WTC11 (cell line): ENCODE data around the gene TANGO6. TPM values are rescaled to one million over a fixed set of nuclear protein-coding genes. Genes with fewer than 3 reads are reported as not detected.

Source experiments
- ATAC-seq: fragments of 200-7000 bp; cut with Tn5 transposase; 2 replicates; pipeline ENCODE4 v1.10.0; 2021; ENCODE audit warnings: mild to moderate bottlenecking, moderate library complexity
- CTCF ChIA-PET: fragments of 300-600 bp; sonication (Branson Sonifier 250); formaldehyde crosslinking; loops from one replicate; lab custom pipeline; 2021; ENCODE audit warnings: antibody characterized with exemption; lab: Charles Lee
- POLR2A ChIA-PET: fragments of 350-600 bp; sonication (Branson Sonifier 250); formaldehyde crosslinking; loops from one replicate; lab custom pipeline; 2021; ENCODE audit warnings: antibody characterized with exemption; lab: Charles Lee
- DNase-seq: peaks from one replicate; pipeline ENCODE4 v3.0.0; 2021; ENCODE audit warnings: low spot score
- H3K27ac Mint-ChIP-seq: 2 replicates; pipeline ENCODE4 v1.8.0; 2021; ENCODE audit warnings: mixed read lengths
- H3K27me3 Mint-ChIP-seq: 2 replicates; pipeline ENCODE4 v1.8.0; 2021; ENCODE audit warnings: low read depth, mild to moderate bottlenecking, moderate library complexity, mixed read lengths
- H3K36me3 Mint-ChIP-seq: 2 replicates; pipeline ENCODE4 v1.8.0; 2021; ENCODE audit warnings: mixed read lengths
- H3K4me1 Mint-ChIP-seq: 2 replicates; pipeline ENCODE4 v1.8.0; 2022; ENCODE audit warnings: mixed read lengths
- H3K4me3 Mint-ChIP-seq: 2 replicates; pipeline ENCODE4 v1.8.0; 2021; ENCODE audit warnings: mild to moderate bottlenecking, moderate library complexity, mixed read lengths
- H3K9me3 Mint-ChIP-seq: 2 replicates; pipeline ENCODE4 v1.8.0; 2021; ENCODE audit warnings: mixed read lengths
- EMX1 ChIP-seq: fragments of 250-450 bp; sonication (Bioruptor Pico); IDR thresholded peaks from 2 replicates; pipeline ENCODE4 v1.8.0; 2021; ENCODE audit warnings: mild to moderate bottlenecking
- FOXK1 ChIP-seq: sonication (generic); formaldehyde crosslinking; IDR thresholded peaks from 2 replicates; pipeline ENCODE4 v1.8.0; 2022; ENCODE audit warnings: mild to moderate bottlenecking, moderate library complexity, missing genetic modification reagents
- JUN ChIP-seq: sonication (generic); formaldehyde crosslinking; IDR thresholded peaks from 2 replicates; pipeline ENCODE4 v1.8.0; 2023; ENCODE audit warnings: mild to moderate bottlenecking, missing genetic modification reagents
- KAT7 ChIP-seq: sonication (generic); formaldehyde crosslinking; IDR thresholded peaks from 2 replicates; pipeline ENCODE4 v1.8.1; 2023; ENCODE audit warnings: missing genetic modification reagents, mild to moderate bottlenecking, borderline replicate concordance
- MXD4 ChIP-seq: fragments of 250-450 bp; sonication (Bioruptor Pico); IDR thresholded peaks from 2 replicates; pipeline ENCODE4 v1.8.0; 2021; ENCODE audit warnings: mild to moderate bottlenecking, moderate library complexity, borderline replicate concordance
- NFE2L1 ChIP-seq: sonication (generic); formaldehyde crosslinking; IDR thresholded peaks from 2 replicates; pipeline ENCODE4 v1.8.1; 2023; ENCODE audit warnings: missing genetic modification reagents
- PREB ChIP-seq: sonication (generic); formaldehyde crosslinking; IDR thresholded peaks from 2 replicates; pipeline ENCODE4 v1.8.1; 2022; ENCODE audit warnings: mild to moderate bottlenecking, missing genetic modification reagents, moderate library complexity, borderline replicate concordance
- RELA ChIP-seq: sonication (generic); formaldehyde crosslinking; IDR thresholded peaks from 2 replicates; pipeline ENCODE4 v1.8.1; 2022; ENCODE audit warnings: missing genetic modification reagents, mild to moderate bottlenecking, borderline replicate concordance
- SMAD3 ChIP-seq: sonication (generic); formaldehyde crosslinking; IDR thresholded peaks from 2 replicates; pipeline ENCODE4 v1.8.0; 2022; ENCODE audit warnings: missing genetic modification reagents, mild to moderate bottlenecking, borderline replicate concordance
- SMAD4 ChIP-seq: sonication (generic); formaldehyde crosslinking; IDR thresholded peaks from 2 replicates; pipeline ENCODE4 v1.8.0; 2022; ENCODE audit warnings: mild to moderate bottlenecking, missing genetic modification reagents
- SP1 ChIP-seq: sonication (generic); formaldehyde crosslinking; conservative IDR thresholded peaks from 2 replicates; pipeline ENCODE4 v1.8.1; 2022; ENCODE audit warnings: missing genetic modification reagents
- STAT6 ChIP-seq: sonication (generic); formaldehyde crosslinking; conservative IDR thresholded peaks from 2 replicates; pipeline ENCODE4 v1.8.1; 2023; ENCODE audit warnings: mild to moderate bottlenecking, low read depth, missing genetic modification reagents, moderate library complexity
- TEAD1 ChIP-seq: sonication (generic); formaldehyde crosslinking; IDR thresholded peaks from 2 replicates; pipeline ENCODE4 v1.8.0; 2022; ENCODE audit warnings: mild to moderate bottlenecking, missing genetic modification reagents
- TEAD4 ChIP-seq: sonication (generic); formaldehyde crosslinking; IDR thresholded peaks from 2 replicates; pipeline ENCODE4 v1.8.0; 2022; ENCODE audit warnings: mild to moderate bottlenecking, missing genetic modification reagents
- ZBTB21 ChIP-seq: sonication (generic); formaldehyde crosslinking; IDR thresholded peaks from 2 replicates; pipeline ENCODE4 v1.8.1; 2023; ENCODE audit warnings: mild to moderate bottlenecking, missing genetic modification reagents, borderline replicate concordance
- ZMAT4 ChIP-seq: fragments of 250-450 bp; sonication (Bioruptor Pico); IDR thresholded peaks from 2 replicates; pipeline ENCODE4 v1.9.0; 2021; ENCODE audit warnings: mild to moderate bottlenecking
- ZNF138 ChIP-seq: sonication (generic); formaldehyde crosslinking; conservative IDR thresholded peaks from 2 replicates; pipeline ENCODE4 v1.8.1; 2022; ENCODE audit warnings: mild to moderate bottlenecking, moderate library complexity, missing genetic modification reagents
- ZNF263 ChIP-seq: sonication (generic); formaldehyde crosslinking; IDR thresholded peaks from 2 replicates; pipeline ENCODE4 v1.8.1; 2022; ENCODE audit warnings: low read depth, mild to moderate bottlenecking, moderate library complexity, missing genetic modification reagents
- ZNF396 ChIP-seq: fragments of 250-450 bp; sonication (Bioruptor Pico); IDR thresholded peaks from 2 replicates; pipeline ENCODE4 v1.8.0; 2021; ENCODE audit warnings: mild to moderate bottlenecking, moderate library complexity, borderline replicate concordance
- total RNA-seq: library from RNA; stranded (reverse); gene quantifications from 3 replicates; pipeline ENCODE4 v1.2.3, GENCODE V29; 2021
- TF ChIP-seq, protein P1 (sequence below): fragments of 250-450 bp; sonication (Bioruptor Pico); IDR thresholded peaks from 2 replicates; pipeline ENCODE4 v1.9.0; 2021; ENCODE audit warnings: mild to moderate bottlenecking
- TF ChIP-seq, protein P2 (sequence below): fragments of 250-450 bp; sonication (Bioruptor Pico); IDR thresholded peaks from 2 replicates; pipeline ENCODE4 v1.9.0; 2021; ENCODE audit warnings: moderate library complexity, mild to moderate bottlenecking, inconsistent platforms, borderline replicate concordance
- TF ChIP-seq, protein P3 (sequence below): sonication (generic); formaldehyde crosslinking; IDR thresholded peaks from 2 replicates; pipeline ENCODE4 v1.8.1; 2023; ENCODE audit warnings: mild to moderate bottlenecking, missing genetic modification reagents, moderate library complexity
- TF ChIP-seq, protein P4 (sequence below): sonication (generic); formaldehyde crosslinking; IDR thresholded peaks from 2 replicates; pipeline ENCODE4 v1.8.0; 2022; ENCODE audit warnings: mild to moderate bottlenecking, missing genetic modification reagents
- TF ChIP-seq, protein P5 (sequence below): sonication (generic); formaldehyde crosslinking; IDR thresholded peaks from 2 replicates; pipeline ENCODE4 v1.8.0; 2022; ENCODE audit warnings: mild to moderate bottlenecking, missing genetic modification reagents
- TF ChIP-seq, protein P6 (sequence below): sonication (generic); formaldehyde crosslinking; IDR thresholded peaks from 2 replicates; pipeline ENCODE4 v1.8.1; 2022; ENCODE audit warnings: low read depth, missing genetic modification reagents, borderline replicate concordance

Gene TANGO6
- total RNA-seq, 1 experiment from 2014 or later: 15.6 TPM

GRCh38 chr16:69105501-69106361, 262.4 kb downstream of the TANGO6 start, which contains the start of gene HAS3:
TSS of gene HAS3 (plus strand) at chr16:69105653. CDS start at chr16:69109396, 3,743 bp downstream.
- ATAC-seq (peak; percentile 25), DNase-seq (peak; percentile 74)
- Mint-ChIP-seq H3K4me1 (peaks cover 67% of the 10 kb centered on the region), H3K27ac (peak within 1 kb of the TSS; percentile 98), H3K4me3 (peak within 1 kb of the TSS; percentile 96), H3K36me3 (peaks cover 14% of the 10 kb centered on the region), H3K27me3 (peaks cover 6% of the 10 kb centered on the region; the same call in 1 of the 2 replicates), H3K9me3 (no peaks in the 10 kb centered on the region)
- CTCF ChIA-PET: interaction anchor here (0.5 to 2.2 kb wide), 17 partner anchors 12 to 577 kb away, joined by 3 to 18 read pairs (median 4); partner anchors contain the start of gene CDH3
- POLR2A ChIA-PET: interaction anchor here (0.6 to 1.6 kb wide), 5 partner anchors 16 to 697 kb away, joined by 3 to 6 read pairs (median 4); no protein-coding TSS in a partner anchor
- no peak for TF ChIP-seq PREB
- no peak for TF ChIP-seq TEAD4 (CRISPR knock-in tag)
- TF ChIP-seq, protein P1, sequence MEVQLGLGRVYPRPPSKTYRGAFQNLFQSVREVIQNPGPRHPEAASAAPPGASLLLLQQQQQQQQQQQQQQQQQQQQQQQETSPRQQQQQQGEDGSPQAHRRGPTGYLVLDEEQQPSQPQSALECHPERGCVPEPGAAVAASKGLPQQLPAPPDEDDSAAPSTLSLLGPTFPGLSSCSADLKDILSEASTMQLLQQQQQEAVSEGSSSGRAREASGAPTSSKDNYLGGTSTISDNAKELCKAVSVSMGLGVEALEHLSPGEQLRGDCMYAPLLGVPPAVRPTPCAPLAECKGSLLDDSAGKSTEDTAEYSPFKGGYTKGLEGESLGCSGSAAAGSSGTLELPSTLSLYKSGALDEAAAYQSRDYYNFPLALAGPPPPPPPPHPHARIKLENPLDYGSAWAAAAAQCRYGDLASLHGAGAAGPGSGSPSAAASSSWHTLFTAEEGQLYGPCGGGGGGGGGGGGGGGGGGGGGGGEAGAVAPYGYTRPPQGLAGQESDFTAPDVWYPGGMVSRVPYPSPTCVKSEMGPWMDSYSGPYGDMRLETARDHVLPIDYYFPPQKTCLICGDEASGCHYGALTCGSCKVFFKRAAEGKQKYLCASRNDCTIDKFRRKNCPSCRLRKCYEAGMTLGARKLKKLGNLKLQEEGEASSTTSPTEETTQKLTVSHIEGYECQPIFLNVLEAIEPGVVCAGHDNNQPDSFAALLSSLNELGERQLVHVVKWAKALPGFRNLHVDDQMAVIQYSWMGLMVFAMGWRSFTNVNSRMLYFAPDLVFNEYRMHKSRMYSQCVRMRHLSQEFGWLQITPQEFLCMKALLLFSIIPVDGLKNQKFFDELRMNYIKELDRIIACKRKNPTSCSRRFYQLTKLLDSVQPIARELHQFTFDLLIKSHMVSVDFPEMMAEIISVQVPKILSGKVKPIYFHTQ (CRISPR knock-in tag): no peak; the same call in 1 of the 2 replicates
- no peak for TF ChIP-seq JUN (CRISPR knock-in tag)
- TF ChIP-seq, protein P2, sequence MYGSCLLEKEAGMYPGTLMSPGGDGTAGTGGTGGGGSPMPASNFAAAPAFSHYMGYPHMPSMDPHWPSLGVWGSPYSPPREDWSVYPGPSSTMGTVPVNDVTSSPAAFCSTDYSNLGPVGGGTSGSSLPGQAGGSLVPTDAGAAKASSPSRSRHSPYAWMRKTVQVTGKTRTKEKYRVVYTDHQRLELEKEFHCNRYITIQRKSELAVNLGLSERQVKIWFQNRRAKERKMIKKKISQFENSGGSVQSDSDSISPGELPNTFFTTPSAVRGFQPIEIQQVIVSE: no peak
- TF ChIP-seq ZNF138 (CRISPR knock-in tag): no peak
- TF ChIP-seq EMX1: no peak
- TF ChIP-seq ZMAT4: 0 out of 2 replicates have a peak, but pooled peaks have one; percentile 21
- TF ChIP-seq, protein P3, sequence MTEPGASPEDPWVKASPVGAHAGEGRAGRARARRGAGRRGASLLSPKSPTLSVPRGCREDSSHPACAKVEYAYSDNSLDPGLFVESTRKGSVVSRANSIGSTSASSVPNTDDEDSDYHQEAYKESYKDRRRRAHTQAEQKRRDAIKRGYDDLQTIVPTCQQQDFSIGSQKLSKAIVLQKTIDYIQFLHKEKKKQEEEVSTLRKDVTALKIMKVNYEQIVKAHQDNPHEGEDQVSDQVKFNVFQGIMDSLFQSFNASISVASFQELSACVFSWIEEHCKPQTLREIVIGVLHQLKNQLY (CRISPR knock-in tag): no peak
- TF ChIP-seq, protein P4, sequence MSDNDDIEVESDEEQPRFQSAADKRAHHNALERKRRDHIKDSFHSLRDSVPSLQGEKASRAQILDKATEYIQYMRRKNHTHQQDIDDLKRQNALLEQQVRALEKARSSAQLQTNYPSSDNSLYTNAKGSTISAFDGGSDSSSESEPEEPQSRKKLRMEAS: no peak; the same call in 1 of the 2 replicates
- no peak for TF ChIP-seq ZNF396 (CRISPR knock-in tag)
- no peak for TF ChIP-seq RELA (CRISPR knock-in tag)
- TF ChIP-seq NFE2L1 (CRISPR knock-in tag): no peak
- no peak for TF ChIP-seq ZNF263 (CRISPR knock-in tag)
- TF ChIP-seq STAT6 (CRISPR knock-in tag): no peak
- TF ChIP-seq, protein P5, sequence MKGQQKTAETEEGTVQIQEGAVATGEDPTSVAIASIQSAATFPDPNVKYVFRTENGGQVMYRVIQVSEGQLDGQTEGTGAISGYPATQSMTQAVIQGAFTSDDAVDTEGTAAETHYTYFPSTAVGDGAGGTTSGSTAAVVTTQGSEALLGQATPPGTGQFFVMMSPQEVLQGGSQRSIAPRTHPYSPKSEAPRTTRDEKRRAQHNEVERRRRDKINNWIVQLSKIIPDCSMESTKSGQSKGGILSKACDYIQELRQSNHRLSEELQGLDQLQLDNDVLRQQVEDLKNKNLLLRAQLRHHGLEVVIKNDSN (CRISPR knock-in tag): peak; percentile 28; the same call in 1 of the 2 replicates
- TF ChIP-seq SP1 (CRISPR knock-in tag): peak; percentile 49; the same call in 1 of the 2 replicates
- TF ChIP-seq FOXK1 (CRISPR knock-in tag): no peak; the same call in 1 of the 2 replicates
- TF ChIP-seq KAT7 (CRISPR knock-in tag): no peak
- TF ChIP-seq, protein P6, sequence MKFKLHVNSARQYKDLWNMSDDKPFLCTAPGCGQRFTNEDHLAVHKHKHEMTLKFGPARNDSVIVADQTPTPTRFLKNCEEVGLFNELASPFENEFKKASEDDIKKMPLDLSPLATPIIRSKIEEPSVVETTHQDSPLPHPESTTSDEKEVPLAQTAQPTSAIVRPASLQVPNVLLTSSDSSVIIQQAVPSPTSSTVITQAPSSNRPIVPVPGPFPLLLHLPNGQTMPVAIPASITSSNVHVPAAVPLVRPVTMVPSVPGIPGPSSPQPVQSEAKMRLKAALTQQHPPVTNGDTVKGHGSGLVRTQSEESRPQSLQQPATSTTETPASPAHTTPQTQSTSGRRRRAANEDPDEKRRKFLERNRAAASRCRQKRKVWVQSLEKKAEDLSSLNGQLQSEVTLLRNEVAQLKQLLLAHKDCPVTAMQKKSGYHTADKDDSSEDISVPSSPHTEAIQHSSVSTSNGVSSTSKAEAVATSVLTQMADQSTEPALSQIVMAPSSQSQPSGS (CRISPR knock-in tag): no peak
- TF ChIP-seq SMAD3 (CRISPR knock-in tag): 0 out of 2 replicates have a peak, but pooled peaks have one; percentile 17
- 0 out of 2 replicates have a peak, but pooled peaks have one; percentile 20 for TF ChIP-seq SMAD4
- no peak for TF ChIP-seq ZBTB21 (CRISPR knock-in tag)
- no peak for TF ChIP-seq MXD4 (CRISPR knock-in tag)
- TF ChIP-seq TEAD1 (CRISPR knock-in tag): no peak; the same call in 1 of the 2 replicates
